Measurements from ENCODE around the gene RABEP1.

The RABEP1 gene

DNA sequence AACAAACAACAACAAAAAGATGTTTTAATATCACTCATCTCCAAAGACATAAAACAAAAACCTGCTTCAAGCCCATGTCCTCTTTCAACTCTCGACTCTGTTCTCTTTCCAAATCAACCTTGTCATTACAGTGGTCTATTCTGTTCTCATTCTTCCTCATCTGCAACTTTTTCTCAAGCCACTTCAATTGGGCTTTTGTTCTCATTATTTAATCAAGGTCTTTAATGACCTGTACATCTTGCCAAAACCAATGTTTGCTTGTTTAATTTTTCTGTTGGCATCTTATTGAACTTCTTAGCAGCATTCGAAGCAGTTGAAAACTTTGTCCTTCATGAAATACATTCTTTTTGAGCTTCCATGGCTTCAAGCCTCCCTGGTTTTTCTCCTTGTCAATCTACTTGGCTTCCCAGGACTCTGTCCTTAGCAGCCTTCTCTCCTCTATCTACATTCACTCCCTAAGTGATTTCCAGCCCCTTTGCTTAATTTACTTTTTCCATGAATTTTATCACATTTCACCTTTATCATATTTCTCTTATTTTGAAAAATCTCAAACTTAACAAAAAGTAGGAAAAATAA is 19.6 kb upstream of the RABEP1 start:
- H3K4me3 ChIP-seq (ENCODE audit: low read length) = no peak overlapping the region
- DNase-seq (ENCODE audit: low read depth, low spot score) = no peak

DNA sequence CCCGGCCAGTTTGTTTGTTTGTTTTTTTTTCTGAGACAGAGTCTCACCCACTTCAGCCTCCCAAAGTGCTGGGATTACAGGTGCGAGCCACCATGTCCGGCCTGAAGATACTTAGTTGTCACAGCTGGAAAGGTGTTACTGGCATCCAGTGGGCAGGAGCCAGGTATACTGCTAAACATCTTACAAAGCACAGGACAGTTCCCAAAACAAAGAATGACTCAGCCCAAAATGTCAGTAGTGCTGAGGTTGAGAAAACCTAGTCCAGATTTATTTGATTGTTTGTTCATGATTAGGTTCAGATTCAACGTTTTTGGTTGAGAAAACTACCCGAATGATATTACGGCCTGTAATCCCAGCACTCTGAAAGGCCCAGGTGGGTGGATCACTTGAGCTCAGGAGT is 18.6 kb upstream of the RABEP1 start:
- no peak overlapping the region for H3K4me3 ChIP-seq (ENCODE audit: low read length)
- no peak for DNase-seq (ENCODE audit: low read depth, low spot score)

DNA sequence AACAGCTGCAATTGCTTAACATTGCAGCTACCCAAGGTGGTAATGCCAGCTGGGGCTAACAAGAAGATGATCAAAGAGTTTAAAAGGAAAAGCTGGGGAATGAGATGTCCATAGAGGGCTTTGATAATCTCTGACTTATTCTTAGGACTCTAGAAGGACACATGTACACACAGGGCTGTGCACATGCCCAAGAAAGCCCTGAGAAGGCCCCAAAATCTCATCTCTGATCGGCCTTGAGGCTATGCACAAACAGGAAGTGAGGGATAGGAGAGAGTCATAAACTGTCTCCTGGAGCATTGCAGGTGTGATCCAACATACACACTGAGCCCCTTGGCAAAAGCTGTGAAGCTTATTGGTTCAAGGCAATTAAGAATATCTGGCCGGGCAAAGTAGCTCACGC is 17.2 kb upstream of the RABEP1 start:
- no peak overlapping the region for H3K4me3 ChIP-seq (ENCODE audit: low read length)
- peak; percentile 33 for DNase-seq (ENCODE audit: low read depth, low spot score)

DNA sequence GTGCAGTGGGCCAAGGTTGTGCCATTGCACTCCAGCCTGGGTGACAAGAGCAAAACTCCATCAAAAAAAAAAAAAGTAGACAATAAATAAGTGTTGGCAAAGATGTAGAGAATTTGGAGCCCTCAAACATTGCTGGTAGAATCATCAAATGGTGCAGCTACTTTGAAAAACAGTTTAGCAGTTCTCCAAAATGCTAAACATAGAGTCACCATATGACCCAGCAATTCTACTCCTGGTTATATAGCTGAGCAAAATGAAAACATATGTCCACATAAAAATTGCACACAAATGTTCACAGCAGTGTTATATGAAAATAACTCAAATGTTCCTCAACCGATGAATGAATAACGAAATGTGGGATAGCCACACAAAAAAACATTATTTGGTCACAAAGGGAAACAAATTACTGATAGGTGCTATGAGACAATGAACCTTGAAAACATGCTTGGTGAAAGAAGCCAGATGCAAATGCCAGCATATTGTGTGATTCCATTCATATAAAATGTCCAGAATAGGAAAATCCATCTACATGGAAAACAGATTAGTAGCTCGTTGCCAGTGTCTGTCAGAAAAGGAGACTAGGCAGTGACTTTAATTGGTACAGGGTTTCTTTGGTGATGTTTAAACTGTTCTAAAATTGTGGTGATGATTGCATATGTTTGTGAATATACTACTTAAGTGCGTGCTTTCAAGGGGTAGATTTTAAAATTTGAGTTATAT is 12.7 kb upstream of the RABEP1 start:
- DNase-seq (ENCODE audit: low read depth, low spot score) = no peak

DNA sequence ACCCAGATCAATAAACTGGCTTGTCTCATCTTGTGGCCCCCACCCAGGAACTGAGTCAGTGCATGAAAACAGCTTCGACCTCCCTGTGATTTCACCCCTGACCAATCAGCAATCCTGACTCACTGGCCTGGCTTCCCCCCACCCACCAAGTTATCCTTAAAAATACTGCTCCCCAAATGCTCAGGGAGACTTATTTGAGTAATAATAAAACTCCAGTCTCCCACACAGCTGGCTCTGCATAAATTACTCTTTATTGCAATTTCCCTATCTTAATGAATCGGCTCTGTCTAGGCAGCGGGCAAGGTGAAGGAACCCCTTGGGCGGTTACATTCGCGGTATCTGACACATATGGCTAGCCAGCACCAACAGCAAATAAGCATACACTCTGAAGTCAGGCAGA is 9.8 kb upstream of the RABEP1 start:
- no peak for DNase-seq (ENCODE audit: low read depth, low spot score)
- no peak overlapping the region for H3K4me3 ChIP-seq (ENCODE audit: low read length)

More for the DNA sequence above, 12.7 kb upstream of the RABEP1 start:
- H3K4me3 ChIP-seq (ENCODE audit: low read length) = no peak overlapping the region

DNA sequence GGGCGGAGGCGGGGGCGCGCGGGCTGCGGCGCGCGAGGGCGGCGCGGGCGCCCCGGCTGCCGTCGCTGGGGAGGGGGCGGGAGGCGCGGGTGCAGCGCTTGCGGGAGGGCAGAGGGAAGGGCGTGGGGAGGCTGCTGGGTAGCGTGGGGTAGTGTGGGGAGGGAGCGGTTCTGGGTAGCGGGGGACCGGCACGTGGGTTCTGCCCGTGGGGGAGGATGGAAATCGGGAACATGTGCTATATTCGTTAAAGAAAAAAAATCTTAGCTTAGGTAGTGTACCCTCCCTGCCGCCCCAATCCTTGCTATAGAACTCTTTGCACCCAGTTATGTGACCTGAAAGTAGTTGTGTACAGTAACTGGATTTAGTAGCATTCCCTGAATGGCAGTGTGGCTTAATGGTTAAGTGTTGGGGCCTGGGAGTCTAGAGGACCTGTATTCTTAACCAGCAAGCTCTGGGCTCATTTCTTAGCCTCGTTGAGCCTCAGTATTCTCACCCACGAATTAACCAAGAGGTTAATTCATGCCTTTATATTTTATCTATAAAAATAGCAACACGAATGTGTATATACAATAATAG is 646 bp downstream of the RABEP1 start:
- H3K4me3 ChIP-seq (ENCODE audit: low read length) = peak overlapping the region; percentile 86
- no peak for DNase-seq (ENCODE audit: low read depth, low spot score)

DNA sequence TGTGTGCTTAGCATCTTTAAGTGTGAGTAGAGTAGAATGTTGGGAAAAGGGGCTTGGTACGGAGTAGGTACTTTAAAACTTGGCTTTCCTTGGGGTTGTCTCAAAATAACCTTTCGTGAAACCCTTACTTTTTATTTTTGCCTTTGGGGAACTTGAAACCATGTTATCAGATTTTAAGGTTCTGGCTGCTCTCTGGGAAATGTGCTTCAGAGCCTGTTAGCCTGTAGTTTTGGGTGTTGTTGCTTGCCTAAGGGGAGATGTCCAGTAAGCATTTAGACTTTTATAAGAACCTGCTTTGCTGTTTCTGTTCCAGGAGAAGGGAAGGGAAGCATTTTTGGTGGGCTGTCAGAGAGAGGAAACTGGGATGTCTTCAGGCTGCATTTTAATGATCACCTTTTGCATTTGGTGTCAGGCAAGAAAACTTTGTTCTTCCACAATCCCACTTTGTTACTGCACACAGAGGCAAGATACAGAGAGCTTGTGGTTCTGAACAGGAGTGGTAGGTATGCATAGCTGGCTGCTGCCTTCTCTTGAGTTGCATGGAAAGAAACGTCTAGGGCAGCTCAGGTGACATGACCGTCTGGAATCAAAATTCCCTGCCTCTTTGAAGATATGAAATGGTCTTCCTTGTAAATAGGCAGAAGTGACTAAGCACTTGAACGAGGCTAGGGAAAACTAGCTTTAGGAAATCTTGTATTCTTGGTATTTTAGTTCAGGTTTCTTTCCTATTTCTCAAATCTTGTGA is 1.7 kb downstream of the RABEP1 start:
- DNase-seq (ENCODE audit: low read depth, low spot score) = no peak

DNA sequence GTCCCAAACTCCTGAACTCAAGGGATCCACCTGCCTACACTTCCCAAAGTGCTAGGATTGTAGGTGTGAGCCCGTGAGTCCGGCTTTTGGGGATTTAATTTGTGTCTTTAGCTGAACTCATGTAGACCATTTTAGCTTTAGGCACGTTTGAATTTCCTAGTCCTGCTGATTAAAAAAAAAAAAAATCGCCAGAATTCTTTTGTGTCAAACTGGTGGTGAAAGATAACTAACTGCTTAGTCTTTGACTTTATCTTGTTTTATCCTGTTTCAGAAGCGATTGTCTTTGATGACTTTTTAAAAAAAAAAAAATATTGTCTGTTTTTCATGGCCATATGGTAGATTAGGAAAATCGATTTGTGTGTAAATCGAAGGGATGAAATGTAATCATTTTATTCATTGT is 2.6 kb downstream of the RABEP1 start:
- no peak for DNase-seq (ENCODE audit: low read depth, low spot score)
- H3K4me3 ChIP-seq (ENCODE audit: low read length) = no peak overlapping the region

More for the DNA sequence above, 1.7 kb downstream of the RABEP1 start:
- H3K4me3 ChIP-seq (ENCODE audit: low read length) = peak overlapping the region; percentile 86

DNA sequence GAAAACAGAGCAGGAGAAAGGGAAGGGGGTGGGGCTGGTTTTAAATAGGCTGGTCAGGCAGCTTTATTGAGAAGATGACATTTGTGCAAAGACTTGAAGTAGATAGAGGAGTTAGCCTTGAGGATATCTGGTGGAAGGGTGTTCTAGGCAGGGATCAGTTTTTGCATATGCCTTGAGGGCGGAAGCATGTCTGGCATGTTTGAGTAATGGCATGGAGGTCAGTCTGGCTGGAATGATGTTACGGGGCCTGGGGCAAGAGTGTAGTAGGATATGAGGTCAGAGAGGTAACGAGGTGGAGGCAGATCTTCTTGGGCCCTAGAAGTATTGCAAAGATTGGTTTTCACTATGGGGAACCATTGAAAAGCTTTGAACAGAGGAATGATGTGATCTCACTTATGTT is 4.8 kb downstream of the RABEP1 start:
- H3K4me3 ChIP-seq (ENCODE audit: low read length) = no peak overlapping the region
- no peak for DNase-seq (ENCODE audit: low read depth, low spot score)

DNA sequence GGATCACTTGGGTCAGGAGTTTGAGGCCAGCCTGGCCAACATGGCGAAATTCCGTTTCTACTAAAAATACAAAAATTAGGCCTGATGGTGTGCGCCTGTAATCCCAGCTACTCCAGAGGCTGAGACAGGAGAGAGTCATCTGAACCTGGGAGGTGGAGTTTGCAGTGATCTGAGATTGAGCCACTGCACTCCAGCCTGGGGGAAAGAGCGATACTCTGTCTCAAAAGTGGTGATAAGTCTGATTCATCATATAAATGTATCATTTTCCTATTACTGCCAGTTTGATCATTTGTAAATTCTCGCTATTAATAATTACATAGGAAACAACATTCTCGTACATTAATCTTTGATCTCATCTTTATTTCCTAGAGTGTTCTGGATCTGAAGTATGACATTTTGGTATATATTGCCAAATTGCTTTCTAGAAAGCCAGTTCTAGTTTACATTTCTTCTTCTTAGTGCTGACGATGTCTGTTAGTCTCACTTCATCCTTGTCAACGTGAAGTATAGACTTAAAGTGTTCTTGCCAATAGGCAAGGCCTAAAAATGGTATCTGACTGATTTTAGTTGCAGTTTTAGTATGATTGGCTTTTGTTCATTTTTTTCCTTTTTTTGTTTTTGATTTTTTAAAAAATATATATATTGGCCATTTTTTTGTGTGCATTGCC is 9.7 kb downstream of the RABEP1 start:
- H3K4me3 ChIP-seq (ENCODE audit: low read length) = no peak overlapping the region
- no peak for DNase-seq (ENCODE audit: low read depth, low spot score)

DNA sequence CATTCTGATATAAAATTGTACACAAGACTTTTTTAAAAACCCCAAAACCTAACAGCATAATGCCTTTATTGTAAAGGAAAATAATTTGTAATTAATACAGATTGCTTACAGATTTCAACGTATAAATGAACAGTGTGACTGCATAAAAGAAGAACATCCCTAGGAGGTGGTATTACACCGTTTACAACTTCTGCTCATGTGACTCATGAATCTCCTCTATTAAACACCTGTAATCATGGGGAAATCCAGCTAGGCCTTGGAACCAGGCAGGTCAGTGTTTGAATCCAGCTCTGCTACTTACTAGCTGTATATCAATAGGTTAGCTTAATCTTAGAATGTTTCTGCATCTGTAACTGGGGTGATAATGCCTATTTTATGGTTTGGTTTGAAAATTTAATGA is 15.2 kb downstream of the RABEP1 start:
- no peak overlapping the region for H3K4me3 ChIP-seq (ENCODE audit: low read length)
- DNase-seq (ENCODE audit: low read depth, low spot score) = no peak

DNA sequence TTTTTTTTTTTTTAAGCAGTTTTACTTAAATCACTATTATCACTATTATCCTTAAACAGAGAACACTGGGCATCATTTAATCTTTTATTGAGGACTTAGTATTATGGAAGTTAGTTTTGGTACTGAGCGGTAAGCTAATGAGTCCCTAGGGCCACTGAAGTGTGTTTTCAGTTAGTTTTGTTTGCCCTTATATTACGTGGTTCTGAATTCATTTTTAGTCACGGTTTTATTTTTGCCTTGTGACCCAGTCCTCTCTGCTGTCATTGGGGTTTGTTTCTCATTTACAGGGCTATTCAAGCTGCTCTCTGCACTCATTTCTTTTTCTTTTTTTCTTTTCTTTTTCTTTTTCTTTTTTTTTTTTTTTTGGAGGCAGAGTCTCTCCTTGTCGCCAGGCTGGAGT is 17.3 kb downstream of the RABEP1 start:
- no peak overlapping the region for H3K4me3 ChIP-seq (ENCODE audit: low read length)
- DNase-seq (ENCODE audit: low read depth, low spot score) = no peak

DNA sequence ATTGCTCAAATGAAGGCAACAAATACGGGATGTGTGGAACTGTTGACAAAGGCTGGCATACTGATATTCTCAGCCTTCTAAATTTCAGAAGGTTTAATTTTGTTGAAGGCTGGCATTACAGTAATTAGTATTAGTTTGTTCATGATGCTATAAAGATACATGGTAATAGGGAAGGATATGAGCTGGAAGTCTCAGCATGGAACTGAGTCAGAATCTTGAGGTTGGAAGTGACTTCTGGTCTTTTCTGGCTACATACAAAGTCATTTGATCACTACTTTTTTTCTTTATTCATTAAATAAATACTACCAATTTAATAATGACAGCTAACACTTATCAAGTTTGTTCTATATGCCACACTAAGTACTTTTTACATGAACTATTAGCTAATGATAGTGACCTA is 22.6 kb downstream of the RABEP1 start:
- H3K4me3 ChIP-seq (ENCODE audit: low read length) = no peak overlapping the region
- DNase-seq (ENCODE audit: low read depth, low spot score) = no peak

DNA sequence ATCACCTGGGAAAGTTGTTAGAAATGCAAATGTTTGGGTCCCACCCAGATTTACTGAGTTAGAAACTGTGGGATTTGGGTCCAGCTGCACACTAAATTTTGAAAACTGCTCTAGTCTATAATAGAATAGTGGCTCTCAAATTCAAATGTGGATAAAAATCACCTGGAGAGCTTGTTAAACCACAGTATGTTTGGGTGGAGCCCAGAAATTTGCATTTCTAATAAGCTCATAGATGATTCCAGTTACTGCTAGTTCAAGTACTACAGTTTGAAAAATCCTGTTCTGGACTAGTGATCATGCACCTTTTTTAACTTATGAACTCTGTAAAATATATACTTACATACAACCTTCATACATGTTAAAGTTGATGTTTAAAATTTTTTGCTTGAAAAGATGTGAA is 27.8 kb downstream of the RABEP1 start:
- no peak for DNase-seq (ENCODE audit: low read depth, low spot score)
- H3K4me3 ChIP-seq (ENCODE audit: low read length) = no peak overlapping the region

DNA sequence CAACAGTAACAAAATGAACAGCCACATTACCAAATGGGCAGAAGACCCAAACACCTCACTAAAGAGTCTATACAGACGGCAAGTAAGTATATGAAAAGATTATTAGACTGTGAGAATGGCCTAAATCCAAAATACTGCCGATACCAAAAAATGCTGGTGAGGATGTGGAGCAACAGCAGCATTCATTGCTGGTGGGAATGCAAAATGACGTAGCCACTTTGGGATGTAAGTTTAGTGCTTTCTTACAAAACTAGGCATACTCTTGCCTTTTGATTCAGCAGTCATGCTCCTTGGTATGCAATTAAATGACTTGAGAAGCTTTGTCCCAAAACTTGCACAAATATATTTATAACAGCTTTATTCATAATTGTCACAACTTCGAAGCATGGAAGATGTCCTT is 43.8 kb downstream of the RABEP1 start:
- H3K4me3 ChIP-seq (ENCODE audit: low read length) = no peak overlapping the region
- DNase-seq (ENCODE audit: low read depth, low spot score) = no peak

DNA sequence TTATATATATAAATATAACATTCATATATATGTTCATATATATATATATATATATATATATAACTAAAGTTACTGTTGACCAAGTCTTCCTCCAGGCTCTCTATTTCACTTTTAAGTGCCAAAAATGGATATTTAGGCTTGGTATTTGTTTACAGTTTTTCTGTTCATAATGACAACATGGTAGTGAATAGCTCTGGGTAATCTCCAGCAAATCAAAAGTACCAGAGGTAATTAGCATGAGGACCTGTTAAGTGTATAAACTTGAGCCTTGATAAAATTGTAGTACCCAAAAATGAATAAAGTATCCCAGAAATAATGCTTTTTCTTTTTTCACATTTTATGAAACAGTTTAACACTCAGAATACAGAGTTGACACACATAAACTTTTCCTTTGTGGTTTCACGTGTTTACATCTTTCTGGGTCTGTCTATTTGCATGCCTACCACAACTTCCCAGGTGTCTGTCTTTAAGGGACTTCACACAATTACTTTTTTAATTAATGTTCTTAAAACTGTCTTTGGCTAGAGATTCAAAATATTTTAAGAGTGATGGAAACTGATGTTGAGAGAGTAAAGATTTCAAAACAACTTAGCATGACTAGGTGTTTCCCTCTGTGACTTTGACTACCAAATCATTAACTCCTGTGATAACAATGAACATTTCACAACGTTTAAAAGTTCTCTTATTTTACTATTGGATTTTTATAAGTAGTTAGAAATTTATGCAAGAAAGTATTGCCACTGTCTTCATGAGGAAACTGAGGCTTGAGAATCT is 47.9 kb downstream of the RABEP1 start:
- H3K4me3 ChIP-seq (ENCODE audit: low read length) = no peak overlapping the region
- DNase-seq (ENCODE audit: low read depth, low spot score) = peak; percentile 38

DNA sequence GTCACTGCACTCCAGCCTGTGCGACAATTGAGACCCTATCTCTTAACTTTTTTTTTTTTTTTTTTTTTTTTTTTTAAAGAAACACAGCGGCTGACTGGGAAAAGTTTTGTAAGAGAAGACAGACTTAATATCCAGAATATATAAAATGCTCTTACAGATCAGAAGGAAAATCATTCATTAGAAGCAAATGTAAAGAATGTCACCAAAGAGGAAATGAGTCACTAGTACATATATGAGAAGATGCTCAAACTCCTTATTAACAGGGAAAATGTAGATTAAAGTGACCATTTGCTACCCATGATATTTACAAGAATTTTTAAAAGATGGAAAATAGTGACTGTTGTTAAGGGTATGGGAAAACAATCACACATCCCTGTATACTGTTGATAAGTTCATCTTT is 48.9 kb downstream of the RABEP1 start:
- DNase-seq (ENCODE audit: low read depth, low spot score) = no peak

DNA sequence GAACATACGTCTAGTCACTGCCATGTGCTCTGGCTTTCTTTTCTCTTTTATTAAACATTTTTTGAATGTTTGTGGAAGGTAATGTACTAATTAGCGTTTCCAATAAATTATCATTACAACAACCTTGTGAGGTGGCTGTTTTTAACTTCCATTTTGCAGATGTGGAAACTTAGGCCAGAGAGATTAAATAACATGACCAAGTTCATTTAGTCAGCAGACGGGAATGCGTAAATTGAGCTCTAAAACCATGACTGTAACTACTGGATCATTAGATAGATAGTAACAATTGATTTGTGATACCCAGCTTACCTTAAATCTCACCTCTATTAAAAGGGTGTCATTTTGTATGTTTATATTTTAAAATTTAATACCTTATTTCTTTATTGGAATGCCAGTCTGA is 49.4 kb downstream of the RABEP1 start:
- DNase-seq (ENCODE audit: low read depth, low spot score) = no peak
- H3K4me3 ChIP-seq (ENCODE audit: low read length) = no peak overlapping the region

More for the DNA sequence above, 48.9 kb downstream of the RABEP1 start:
- no peak overlapping the region for H3K4me3 ChIP-seq (ENCODE audit: low read length)

DNA sequence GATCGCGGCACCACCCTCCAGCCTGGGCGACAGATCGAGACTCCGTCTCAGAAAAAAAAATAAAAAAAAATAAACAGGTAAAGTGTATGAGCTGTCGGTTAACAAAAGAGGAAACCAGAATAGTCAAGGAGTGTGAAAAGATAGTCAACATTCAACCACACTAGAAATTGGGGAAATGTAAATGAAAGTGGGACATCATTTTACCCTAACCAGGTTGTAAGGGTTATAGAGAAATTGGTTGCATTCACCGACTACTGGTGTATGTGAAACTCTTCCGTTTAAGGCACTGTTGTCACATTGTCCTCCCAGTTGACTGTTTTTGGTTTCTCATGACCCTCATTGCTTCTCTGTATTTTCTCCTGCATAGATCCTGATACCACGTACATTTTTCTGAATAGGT is 62.8 kb downstream of the RABEP1 start:
- no peak for DNase-seq (ENCODE audit: low read depth, low spot score)
- H3K4me3 ChIP-seq (ENCODE audit: low read length) = no peak overlapping the region
